Neural progenitor cell (in vitro differentiated cells): Measurements from ENCODE around the gene SURF6.

Source experiments
- CTCF ChIP-seq: fragments of 200-600 bp; sonication (generic); IDR thresholded peaks from 2 replicates; pipeline ENCODE4 v1.5.1; 2017; ENCODE audit warnings: antibody characterized with exemption, mild to moderate bottlenecking
- EZH2 ChIP-seq: fragments of 200-600 bp; sonication (generic); IDR thresholded peaks from 2 replicates; pipeline ENCODE4 v1.6.1; 2017; ENCODE audit warnings: antibody characterized with exemption, mild to moderate bottlenecking, moderate library complexity
- EZH2phosphoT487 ChIP-seq: fragments of 200-600 bp; sonication (generic); IDR thresholded peaks from 2 replicates; pipeline ENCODE4 v1.6.1; 2017; ENCODE audit warnings: antibody characterized with exemption

GRCh38 chr9:133351908-133352634 lies 16.1 kb upstream of the SURF6 start:
- TF ChIP-seq CTCF: peak; percentile 62
- TF ChIP-seq EZH2: no peak
- no peak for TF ChIP-seq EZH2phosphoT487
